SU-DHL-6 (cell line): Measurements from ENCODE around the gene UGT1A10.

Experiments
- EZH2phosphoT487 ChIP-seq: fragments of 200-600 bp; sonication (generic), shearing (Covaris generic); conservative IDR thresholded peaks from 2 replicates; pipeline ENCODE4 v1.6.1; 2018; ENCODE audit warnings: mild to moderate bottlenecking, antibody characterized with exemption, low read length, moderate library complexity, mixed read lengths
- TF ChIP-seq, protein P1 (sequence below): fragments of 200-600 bp; sonication (generic); IDR thresholded peaks from one replicate; pipeline ENCODE4 v1.5.1; 2017; ENCODE audit warnings: antibody characterized with exemption, mild to moderate bottlenecking, low read length, moderate library complexity; ENCODE audit not compliant: insufficient read depth, poor library complexity, severe bottlenecking

GRCh38 chr2:233655043-233655442, 18.8 kb downstream of the UGT1A10 start:
- TF ChIP-seq, protein P1, sequence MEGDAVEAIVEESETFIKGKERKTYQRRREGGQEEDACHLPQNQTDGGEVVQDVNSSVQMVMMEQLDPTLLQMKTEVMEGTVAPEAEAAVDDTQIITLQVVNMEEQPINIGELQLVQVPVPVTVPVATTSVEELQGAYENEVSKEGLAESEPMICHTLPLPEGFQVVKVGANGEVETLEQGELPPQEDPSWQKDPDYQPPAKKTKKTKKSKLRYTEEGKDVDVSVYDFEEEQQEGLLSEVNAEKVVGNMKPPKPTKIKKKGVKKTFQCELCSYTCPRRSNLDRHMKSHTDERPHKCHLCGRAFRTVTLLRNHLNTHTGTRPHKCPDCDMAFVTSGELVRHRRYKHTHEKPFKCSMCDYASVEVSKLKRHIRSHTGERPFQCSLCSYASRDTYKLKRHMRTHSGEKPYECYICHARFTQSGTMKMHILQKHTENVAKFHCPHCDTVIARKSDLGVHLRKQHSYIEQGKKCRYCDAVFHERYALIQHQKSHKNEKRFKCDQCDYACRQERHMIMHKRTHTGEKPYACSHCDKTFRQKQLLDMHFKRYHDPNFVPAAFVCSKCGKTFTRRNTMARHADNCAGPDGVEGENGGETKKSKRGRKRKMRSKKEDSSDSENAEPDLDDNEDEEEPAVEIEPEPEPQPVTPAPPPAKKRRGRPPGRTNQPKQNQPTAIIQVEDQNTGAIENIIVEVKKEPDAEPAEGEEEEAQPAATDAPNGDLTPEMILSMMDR: no peak
- no peak for TF ChIP-seq EZH2phosphoT487
